SK-N-MC (cell line): ENCODE results near the gene NOP9.

Experiments
- EZH2 ChIP-seq: fragments of 200-600 bp; sonication (generic); IDR thresholded peaks from one replicate; pipeline ENCODE4 v1.6.1; 2017; ENCODE audit warnings: antibody characterized with exemption
- POLR2AphosphoS5 ChIP-seq: IDR thresholded peaks from 2 replicates; pipeline ENCODE4 v1.6.1; 2012; ENCODE audit warnings: mild to moderate bottlenecking, low read depth, low read length, borderline replicate concordance

DNA sequence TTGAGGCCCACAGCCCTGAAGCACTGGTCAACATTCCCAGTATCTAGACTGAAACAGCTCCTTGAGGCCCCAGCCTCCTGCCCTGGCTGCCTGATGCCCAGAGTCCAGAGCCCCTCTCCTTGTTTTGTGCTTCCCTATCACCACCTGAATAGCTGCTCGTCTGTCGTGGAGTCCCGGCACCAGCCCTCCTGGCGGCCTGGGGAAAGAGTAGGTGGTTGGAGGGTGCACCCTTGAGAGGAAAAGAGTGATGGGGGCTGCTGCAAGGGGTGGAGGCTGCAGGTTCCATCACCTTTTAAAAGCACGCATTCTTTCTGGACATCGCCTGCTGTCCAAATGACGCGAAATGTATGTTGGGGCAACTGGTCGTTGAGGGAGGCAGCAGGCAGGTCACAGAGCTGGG lies 31.4 kb upstream of the NOP9 start:
- TF ChIP-seq EZH2 (no peak), POLR2AphosphoS5 (no peak)
